ENCODE data around the gene GCA. TPM values are rescaled to one million over a fixed set of nuclear protein-coding genes. Genes with fewer than 3 reads are reported as not detected.

Gene GCA
- total and polyA plus RNA-seq, 2 of the 4 experiments (the other 2 are of a cell fraction), result 2.2 to 3.6 TPM

DNA sequence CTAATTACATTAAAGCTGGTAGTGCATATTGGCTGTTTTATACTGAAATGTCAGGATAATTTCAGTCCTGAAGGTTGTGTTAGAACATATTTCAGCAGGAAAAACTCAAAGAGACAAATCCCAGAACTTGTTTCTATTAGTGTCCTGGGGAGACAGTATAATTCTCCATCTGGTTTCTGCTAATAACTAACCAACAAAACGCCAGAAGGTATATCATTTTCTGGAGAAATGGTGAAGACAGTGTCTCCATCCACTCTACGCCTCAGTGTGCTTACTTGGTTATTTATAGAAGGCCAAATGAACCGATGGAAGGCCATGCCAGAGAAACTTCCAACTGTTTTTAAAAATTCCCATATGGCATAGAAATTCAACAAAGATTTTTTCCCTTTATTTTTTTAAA lies 41.6 kb downstream of the GCA start:
- H4K5ac ChIP-seq (ENCODE audit: low read depth, low read length), result no peak overlapping the region
- no TSS peak for BruUV-seq (replicated peaks)
- H2AK5ac ChIP-seq (ENCODE audit: low read depth, low read length), result no peak overlapping the region
- no peak overlapping the region for H3K4ac ChIP-seq (ENCODE audit: low read depth, low read length)
- H4K20me1 ChIP-seq (ENCODE audit: insufficient read depth, low read length), result no peaks in the 10 kb centered on the region
- intact Hi-C loops (cut with micrococcal nuclease), result no loop called here
- no peak overlapping the region for H3K27ac ChIP-seq (ENCODE audit: insufficient read depth, low read length)
- no peak overlapping the region for H2BK20ac ChIP-seq (ENCODE audit: low read depth, low read length)
- ATAC-seq (ENCODE audit: low read depth) (no peak), DNase-seq (no peak)
- H3K36me3 ChIP-seq (ENCODE audit: control insufficient read depth, insufficient read depth, low read length), result no peaks in the 10 kb centered on the region
- in situ Hi-C loops (cut with MboI; ENCODE audit: low sequenced_read_pairs), result no loop called here
- H3K9me3 ChIP-seq (ENCODE audit: control insufficient read depth, insufficient read depth, low read length), result no peaks in the 10 kb centered on the region
- TF ChIP-seq, protein P1, sequence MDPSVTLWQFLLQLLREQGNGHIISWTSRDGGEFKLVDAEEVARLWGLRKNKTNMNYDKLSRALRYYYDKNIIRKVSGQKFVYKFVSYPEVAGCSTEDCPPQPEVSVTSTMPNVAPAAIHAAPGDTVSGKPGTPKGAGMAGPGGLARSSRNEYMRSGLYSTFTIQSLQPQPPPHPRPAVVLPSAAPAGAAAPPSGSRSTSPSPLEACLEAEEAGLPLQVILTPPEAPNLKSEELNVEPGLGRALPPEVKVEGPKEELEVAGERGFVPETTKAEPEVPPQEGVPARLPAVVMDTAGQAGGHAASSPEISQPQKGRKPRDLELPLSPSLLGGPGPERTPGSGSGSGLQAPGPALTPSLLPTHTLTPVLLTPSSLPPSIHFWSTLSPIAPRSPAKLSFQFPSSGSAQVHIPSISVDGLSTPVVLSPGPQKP (IDR thresholded peaks at IDR 0.05; ENCODE audit: borderline replicate concordance, low read depth, low read length), result no peak
- TF ChIP-seq NFE2L2 (IDR thresholded peaks at IDR 0.05; ENCODE audit: low read depth, low read length) (no peak), CHD1 (IDR thresholded peaks at IDR 0.05; ENCODE audit: low read depth, low read length) (no peak), POLR2A (IDR thresholded peaks at IDR 0.05; ENCODE audit: low read depth, low read length) (no peak), SMC3 (IDR thresholded peaks at IDR 0.05; ENCODE audit: low read depth, low read length) (no peak), RAD21 (IDR thresholded peaks at IDR 0.05; ENCODE audit: low read length) (no peak), BHLHE40 (IDR thresholded peaks at IDR 0.05; ENCODE audit: low read depth, low read length) (no peak), MAFK (IDR thresholded peaks at IDR 0.05; ENCODE audit: low read depth, low read length) (no peak), RFX5 (IDR thresholded peaks at IDR 0.05; ENCODE audit: low read depth, low read length) (no peak), RCOR1 (IDR thresholded peaks at IDR 0.05; ENCODE audit: insufficient replicate concordance, low read length) (no peak), MAZ (IDR thresholded peaks at IDR 0.05; ENCODE audit: borderline replicate concordance, low read depth, low read length) (no peak), CEBPB (IDR thresholded peaks at IDR 0.05; ENCODE audit: low read depth, low read length) (no peak), MXI1 (IDR thresholded peaks at IDR 0.05; ENCODE audit: borderline replicate concordance, low read depth, low read length) (no peak), FOS (IDR thresholded peaks at IDR 0.05; ENCODE audit: low read depth, low read length) (no peak)
- TF ChIP-seq, protein P2, sequence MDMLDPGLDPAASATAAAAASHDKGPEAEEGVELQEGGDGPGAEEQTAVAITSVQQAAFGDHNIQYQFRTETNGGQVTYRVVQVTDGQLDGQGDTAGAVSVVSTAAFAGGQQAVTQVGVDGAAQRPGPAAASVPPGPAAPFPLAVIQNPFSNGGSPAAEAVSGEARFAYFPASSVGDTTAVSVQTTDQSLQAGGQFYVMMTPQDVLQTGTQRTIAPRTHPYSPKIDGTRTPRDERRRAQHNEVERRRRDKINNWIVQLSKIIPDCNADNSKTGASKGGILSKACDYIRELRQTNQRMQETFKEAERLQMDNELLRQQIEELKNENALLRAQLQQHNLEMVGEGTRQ (IDR thresholded peaks at IDR 0.05; ENCODE audit: low read depth, low read length), result no peak
- TF ChIP-seq, protein P3, sequence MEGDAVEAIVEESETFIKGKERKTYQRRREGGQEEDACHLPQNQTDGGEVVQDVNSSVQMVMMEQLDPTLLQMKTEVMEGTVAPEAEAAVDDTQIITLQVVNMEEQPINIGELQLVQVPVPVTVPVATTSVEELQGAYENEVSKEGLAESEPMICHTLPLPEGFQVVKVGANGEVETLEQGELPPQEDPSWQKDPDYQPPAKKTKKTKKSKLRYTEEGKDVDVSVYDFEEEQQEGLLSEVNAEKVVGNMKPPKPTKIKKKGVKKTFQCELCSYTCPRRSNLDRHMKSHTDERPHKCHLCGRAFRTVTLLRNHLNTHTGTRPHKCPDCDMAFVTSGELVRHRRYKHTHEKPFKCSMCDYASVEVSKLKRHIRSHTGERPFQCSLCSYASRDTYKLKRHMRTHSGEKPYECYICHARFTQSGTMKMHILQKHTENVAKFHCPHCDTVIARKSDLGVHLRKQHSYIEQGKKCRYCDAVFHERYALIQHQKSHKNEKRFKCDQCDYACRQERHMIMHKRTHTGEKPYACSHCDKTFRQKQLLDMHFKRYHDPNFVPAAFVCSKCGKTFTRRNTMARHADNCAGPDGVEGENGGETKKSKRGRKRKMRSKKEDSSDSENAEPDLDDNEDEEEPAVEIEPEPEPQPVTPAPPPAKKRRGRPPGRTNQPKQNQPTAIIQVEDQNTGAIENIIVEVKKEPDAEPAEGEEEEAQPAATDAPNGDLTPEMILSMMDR (conservative IDR thresholded peaks at IDR 0.05; ENCODE audit: low read depth, low read length), result no peak
- CTCF ChIA-PET, result no interaction called here
- no peak overlapping the region for H3K14ac ChIP-seq (replicated peaks; ENCODE audit: low read depth, low read length)
- no peaks in the 10 kb centered on the region for H3K79me1 ChIP-seq (ENCODE audit: low read depth in 1 of 2, low read length in 2 of 2)
- no peak overlapping the region for H4K8ac ChIP-seq (ENCODE audit: low read depth in 2 of 2, low read length in 2 of 2)
- H3K27me3 ChIP-seq (ENCODE audit: control insufficient read depth, insufficient read depth, low read length), result no peaks in the 10 kb centered on the region
- H3K4me2 ChIP-seq (ENCODE audit: low read depth, low read length), result no peak overlapping the region
- no CpG with 5 or more reads among the region's 3 CpGs for WGBS, 2 experiments (ENCODE audit: extremely low coverage in 2 of 2, insufficient read length in 1 of 2)
- no peak overlapping the region for H3K9ac ChIP-seq (ENCODE audit: low read depth, low read length)
- H3K4me1 ChIP-seq (ENCODE audit: control insufficient read depth, insufficient read depth, low read length), result no peaks in the 10 kb centered on the region
- POLR2A ChIA-PET (ENCODE audit: unreplicated experiment), result no interaction called here
- H3K56ac ChIP-seq (ENCODE audit: extremely low read depth, insufficient read depth, low read length), result no peak overlapping the region
- no peak overlapping the region for H3K18ac ChIP-seq (ENCODE audit: low read depth, low read length)
- H2BK120ac ChIP-seq (ENCODE audit: low read depth, low read length), result no peak overlapping the region
- no peak overlapping the region for H3K4me3 ChIP-seq (ENCODE audit: insufficient read depth, low read depth, low read length)
- no peak overlapping the region for H3K23ac ChIP-seq (ENCODE audit: low read depth, low read length)
- dilution Hi-C loops (cut with HindIII; ENCODE audit: low sequenced_read_pairs, unreplicated experiment), result no loop called here
- H2BK15ac ChIP-seq (ENCODE audit: low read depth, low read length), result no peak overlapping the region
- H2BK5ac ChIP-seq (ENCODE audit: low read depth, low read length, poor library complexity, severe bottlenecking), result no peak overlapping the region
- no peaks in the 10 kb centered on the region for H3K9me1 ChIP-seq (ENCODE audit: insufficient read depth, low read length)
- no peak overlapping the region for H2AK9ac ChIP-seq (replicated peaks; ENCODE audit: low read depth, low read length, poor library complexity)
- no peak overlapping the region for H4K91ac ChIP-seq (ENCODE audit: insufficient read depth, low read depth, low read length)
- H2AFZ ChIP-seq (replicated peaks; ENCODE audit: low read length, poor library complexity), result no peak overlapping the region

Measured in IMR-90 (cell line).